Measurements from ENCODE around the gene NFE2L1. TPM values are rescaled to one million over a fixed set of nuclear protein-coding genes. Genes with fewer than 3 reads are reported as not detected.

NFE2L1 gene
- total and polyA plus RNA-seq, 9 of the 15 experiments (the other 6 are each of a cell fraction or from before 2014, with no cell fraction given) = 2.0 to 68.6 (median 39.7) TPM

DNA sequence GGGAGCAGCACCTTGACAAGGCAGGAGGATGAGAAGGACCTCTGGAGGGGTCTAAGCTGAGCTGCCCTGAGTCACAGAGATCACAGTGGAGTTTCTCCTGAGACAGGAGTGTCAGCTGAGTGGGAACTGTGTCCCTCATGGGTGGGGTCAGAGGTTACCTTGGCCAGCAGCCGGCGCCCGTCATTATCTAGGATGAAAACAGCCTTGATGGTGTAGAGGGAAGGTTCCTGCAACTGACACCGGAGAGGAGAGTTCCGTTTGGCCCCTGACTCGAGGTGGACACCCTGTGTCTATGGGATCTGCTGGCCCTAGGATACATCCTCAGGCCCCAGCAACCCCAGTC lies 11.5 kb upstream of the NFE2L1 start:
- in situ Hi-C loops (cut with MboI) = loop anchor here (10.0 kb wide), 1 partner anchor 588 kb away; the partner anchor contains the start of gene HOXB9
- Histone ChIP-seq H3K27ac (ENCODE audit: extremely low read depth, low read depth, low read length) (no peak overlapping the region), H3K4me1 (replicated peaks in 1 of 2; ENCODE audit: control insufficient read depth in 2 of 2, insufficient read depth in 2 of 2, low read length in 2 of 2) (peaks cover 10 to 11% of the 10 kb centered on the region in 2 experiments; a peak in 4 of 5 replicates), H3K36me3 (ENCODE audit: control insufficient read depth, insufficient read depth, low read length) (no peaks in the 10 kb centered on the region), H3K4me2 (ENCODE audit: insufficient read depth, low read length) (no peak overlapping the region), H2AFZ (ENCODE audit: low read depth, low read length) (peak overlapping the region; percentile 6), H3K4me3 (no peak overlapping the region), H3K27me3 (ENCODE audit: control insufficient read depth in 2 of 2, insufficient read depth in 2 of 2, low read length in 2 of 2) (no peaks in the 10 kb centered on the region), H3K79me2 (ENCODE audit: control insufficient read depth, insufficient read depth, low read length) (no peaks in the 10 kb centered on the region), H3K9me3 (replicated peaks; ENCODE audit: control insufficient read depth, insufficient read depth, low read depth, low read length) (no peaks in the 10 kb centered on the region), H3K9me1 (ENCODE audit: control insufficient read depth, insufficient read depth, low read length) (no peaks in the 10 kb centered on the region), H4K20me1 (replicated peaks; ENCODE audit: control insufficient read depth, insufficient read depth, low read length) (no peaks in the 10 kb centered on the region), H3K9ac (ENCODE audit: insufficient read depth in 1 of 2, low read depth in 2 of 2, low read length in 2 of 2) (peak overlapping the region in 1 of 2 experiments; percentile 53; a peak in 2 of 4 replicates)
- TF ChIP-seq CTBP1 (IDR thresholded peaks at IDR 0.05; ENCODE audit: borderline replicate concordance) (0 out of 2 replicates have a peak, but pooled peaks have one; percentile 40), NR2C1 (IDR thresholded peaks at IDR 0.05) (peak; percentile 76), NR2C1 (tag; IDR thresholded peaks at IDR 0.05) (peak; percentile 87), NR2C2 (CRISPR knock-in tag; IDR thresholded peaks at IDR 0.05) (no peak), NR2C2 (tag; IDR thresholded peaks at IDR 0.05) (peak; percentile 67; the same call in 1 of the 2 replicates)
- TF ChIP-seq, protein P1, sequence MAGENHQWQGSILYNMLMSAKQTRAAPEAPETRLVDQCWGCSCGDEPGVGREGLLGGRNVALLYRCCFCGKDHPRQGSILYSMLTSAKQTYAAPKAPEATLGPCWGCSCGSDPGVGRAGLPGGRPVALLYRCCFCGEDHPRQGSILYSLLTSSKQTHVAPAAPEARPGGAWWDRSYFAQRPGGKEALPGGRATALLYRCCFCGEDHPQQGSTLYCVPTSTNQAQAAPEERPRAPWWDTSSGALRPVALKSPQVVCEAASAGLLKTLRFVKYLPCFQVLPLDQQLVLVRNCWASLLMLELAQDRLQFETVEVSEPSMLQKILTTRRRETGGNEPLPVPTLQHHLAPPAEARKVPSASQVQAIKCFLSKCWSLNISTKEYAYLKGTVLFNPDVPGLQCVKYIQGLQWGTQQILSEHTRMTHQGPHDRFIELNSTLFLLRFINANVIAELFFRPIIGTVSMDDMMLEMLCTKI (IDR thresholded peaks at IDR 0.05; ENCODE audit: partially characterized antibody) = no peak
- POLR2A ChIA-PET = interaction anchor here (1.0 to 4.7 kb wide), 3 partner anchors 10 to 31 kb away, joined by 3 to 53 read pairs (median 3); partner anchors contain the start of gene NFE2L1
- ATAC-seq (peak; percentile 75), FAIRE-seq (peak; percentile 68), DNase-seq (ENCODE audit: extremely low read depth in 1 of 4, low spot score in 3 of 4) (peak in 2 of 4 experiments; percentile 55 to 58)
- intact Hi-C loops (cut with micrococcal nuclease) = no loop called here
- 13% methylated on average over 6 of the region's 6 CpGs for WGBS (ENCODE audit: insufficient coverage, low coverage, missing lambda C conversion rate)
- CTCF ChIA-PET (ENCODE audit: low intra/inter-chr PET ratio) = no interaction called here
- BruUV-seq (replicated peaks) = no TSS peak
